ENCODE results near the gene RIC3.
A peak's percentile ranks its signal among the peaks of the same experiment; 100 is the strongest.

RIC3 gene

GRCh38 chr11:8095371-8095770, 73.5 kb downstream of the RIC3 start:
- no peak for DNase-seq
- Histone ChIP-seq H3K4ac (ENCODE audit: low read depth in 1 of 2, low read length in 2 of 2) (no peak overlapping the region), H3K36me3 (ENCODE audit: control insufficient read depth in 1 of 2, insufficient read depth in 2 of 2, low read depth in 1 of 2, low read length in 2 of 2) (peaks cover 0 to 36% of the 10 kb centered on the region in 2 experiments), H3K4me2 (ENCODE audit: low read length, poor library complexity, severe bottlenecking) (no peak overlapping the region), H3K14ac (ENCODE audit: low read length in 2 of 2) (no peak overlapping the region), H2BK15ac (ENCODE audit: low read depth, poor library complexity, severe bottlenecking) (no peak overlapping the region), H4K8ac (ENCODE audit: low read length) (no peak overlapping the region), H3K27me3 (ENCODE audit: control insufficient read depth in 1 of 2, insufficient read depth in 1 of 2, low read length in 2 of 2) (no peaks in the 10 kb centered on the region), H3K27ac (ENCODE audit: low read length, poor library complexity, severe bottlenecking) (no peak overlapping the region), H3K23ac (ENCODE audit: low read length in 2 of 2) (no peak overlapping the region), H3K9me3 (ENCODE audit: control insufficient read depth, low read length) (no peaks in the 10 kb centered on the region), H2BK12ac (ENCODE audit: low read length in 2 of 2) (no peak overlapping the region), H2BK120ac (ENCODE audit: low read depth, low read length) (no peak overlapping the region), H4K91ac (ENCODE audit: low read length) (no peak overlapping the region), H2AFZ (ENCODE audit: low read depth, low read length) (no peak overlapping the region), H3K9ac (ENCODE audit: low read length) (no peak overlapping the region), H3K18ac (ENCODE audit: low read depth in 1 of 2, low read length in 2 of 2) (no peak overlapping the region), H2AK5ac (ENCODE audit: low read length, severe bottlenecking) (no peak overlapping the region), H2BK5ac (ENCODE audit: low read depth, low read length, poor library complexity, severe bottlenecking) (no peak overlapping the region), H3K4me3 (ENCODE audit: insufficient read depth in 1 of 2, low read depth in 1 of 2, low read length in 2 of 2) (no peak overlapping the region), H3K79me1 (replicated peaks; ENCODE audit: low read length, poor library complexity, severe bottlenecking) (no peaks in the 10 kb centered on the region), H3K4me1 (ENCODE audit: control insufficient read depth, insufficient read depth, low read depth, low read length) (no peaks in the 10 kb centered on the region)
- WGBS = 95% methylated on average over 10 of the region's 12 CpGs

GRCh38 chr11:8094656-8095055, 74.2 kb downstream of the RIC3 start:
- peaks cover 0 to 28% of the 10 kb centered on the region in 2 experiments for H3K36me3 ChIP-seq (ENCODE audit: control insufficient read depth in 1 of 2, insufficient read depth in 2 of 2, low read depth in 1 of 2, low read length in 2 of 2)
- H3K79me1 ChIP-seq (replicated peaks; ENCODE audit: low read length, poor library complexity, severe bottlenecking) = no peaks in the 10 kb centered on the region
- no peak overlapping the region for H3K4ac ChIP-seq (ENCODE audit: low read depth in 1 of 2, low read length in 2 of 2)
- no peak overlapping the region for H3K18ac ChIP-seq (ENCODE audit: low read depth in 1 of 2, low read length in 2 of 2)
- no peak for DNase-seq
- H3K4me2 ChIP-seq (ENCODE audit: low read length, poor library complexity, severe bottlenecking) = no peak overlapping the region
- no peak overlapping the region for H4K8ac ChIP-seq (ENCODE audit: low read length)
- no peak overlapping the region for H2AK5ac ChIP-seq (ENCODE audit: low read length, severe bottlenecking)
- no peak overlapping the region for H2BK120ac ChIP-seq (ENCODE audit: low read depth, low read length)
- H2BK5ac ChIP-seq (ENCODE audit: low read depth, low read length, poor library complexity, severe bottlenecking) = no peak overlapping the region
- no peaks in the 10 kb centered on the region for H3K9me3 ChIP-seq (ENCODE audit: control insufficient read depth, low read length)
- H3K14ac ChIP-seq (ENCODE audit: low read length in 2 of 2) = no peak overlapping the region
- no peak overlapping the region for H3K4me3 ChIP-seq (ENCODE audit: insufficient read depth in 1 of 2, low read depth in 1 of 2, low read length in 2 of 2)
- H3K9ac ChIP-seq (ENCODE audit: low read length) = no peak overlapping the region
- H3K23ac ChIP-seq (ENCODE audit: low read length in 2 of 2) = no peak overlapping the region
- no peak overlapping the region for H2BK15ac ChIP-seq (ENCODE audit: low read depth, poor library complexity, severe bottlenecking)
- no peaks in the 10 kb centered on the region for H3K4me1 ChIP-seq (ENCODE audit: control insufficient read depth, insufficient read depth, low read depth, low read length)
- H2BK12ac ChIP-seq (ENCODE audit: low read length in 2 of 2) = no peak overlapping the region
- H3K27ac ChIP-seq (ENCODE audit: low read length, poor library complexity, severe bottlenecking) = no peak overlapping the region
- WGBS = 94% methylated on average over 11 of the region's 11 CpGs
- H3K27me3 ChIP-seq (ENCODE audit: control insufficient read depth in 1 of 2, insufficient read depth in 1 of 2, low read length in 2 of 2) = no peaks in the 10 kb centered on the region
- no peak overlapping the region for H4K91ac ChIP-seq (ENCODE audit: low read length)
- H2AFZ ChIP-seq (ENCODE audit: low read depth, low read length) = no peak overlapping the region

- H3K9me3 ChIP-seq (ENCODE audit: control insufficient read depth, low read length) = no peaks in the 10 kb centered on the region
Measured at GRCh38 chr11:8093931-8094575, 74.8 kb downstream of the RIC3 start.

GRCh38 chr11:8092587-8093424, 76.0 kb downstream of the RIC3 start:
- H2BK15ac ChIP-seq (ENCODE audit: low read depth, poor library complexity, severe bottlenecking) = peak overlapping the region; percentile 38
- no peaks in the 10 kb centered on the region for H3K79me1 ChIP-seq (replicated peaks; ENCODE audit: low read length, poor library complexity, severe bottlenecking)
- no peak overlapping the region for H3K23ac ChIP-seq (ENCODE audit: low read length in 2 of 2)
- no peak overlapping the region for H2BK120ac ChIP-seq (ENCODE audit: low read depth, low read length)
- H3K27me3 ChIP-seq (ENCODE audit: control insufficient read depth in 1 of 2, insufficient read depth in 1 of 2, low read length in 2 of 2) = peaks cover 0 to 11% of the 10 kb centered on the region in 2 experiments
- H3K4me3 ChIP-seq (ENCODE audit: insufficient read depth in 1 of 2, low read depth in 1 of 2, low read length in 2 of 2) = no peak overlapping the region
- no peak overlapping the region for H3K4ac ChIP-seq (ENCODE audit: low read depth in 1 of 2, low read length in 2 of 2)
- H3K18ac ChIP-seq (ENCODE audit: low read depth in 1 of 2, low read length in 2 of 2) = no peak overlapping the region
- no peak overlapping the region for H2AK5ac ChIP-seq (ENCODE audit: low read length, severe bottlenecking)
- DNase-seq = peak; percentile 72
- peak overlapping the region; percentile 41 for H3K9ac ChIP-seq (ENCODE audit: low read length)
- WGBS = 66% methylated on average over 10 of the region's 11 CpGs
- no peak overlapping the region for H2BK12ac ChIP-seq (ENCODE audit: low read length in 2 of 2)
- H3K9me3 ChIP-seq (ENCODE audit: control insufficient read depth, low read length) = no peaks in the 10 kb centered on the region
- H4K91ac ChIP-seq (ENCODE audit: low read length) = peak overlapping the region; percentile 2
- no peak overlapping the region for H4K8ac ChIP-seq (ENCODE audit: low read length)
- no peak overlapping the region for H3K4me2 ChIP-seq (ENCODE audit: low read length, poor library complexity, severe bottlenecking)
- peaks cover 0 to 21% of the 10 kb centered on the region in 2 experiments for H3K36me3 ChIP-seq (ENCODE audit: control insufficient read depth in 1 of 2, insufficient read depth in 2 of 2, low read depth in 1 of 2, low read length in 2 of 2)
- no peak overlapping the region for H3K27ac ChIP-seq (ENCODE audit: low read length, poor library complexity, severe bottlenecking)
- no peaks in the 10 kb centered on the region for H3K4me1 ChIP-seq (ENCODE audit: control insufficient read depth, insufficient read depth, low read depth, low read length)
- H2AFZ ChIP-seq (ENCODE audit: low read depth, low read length) = no peak overlapping the region
- H2BK5ac ChIP-seq (ENCODE audit: low read depth, low read length, poor library complexity, severe bottlenecking) = no peak overlapping the region
- no peak overlapping the region for H3K14ac ChIP-seq (ENCODE audit: low read length in 2 of 2)

More at GRCh38 chr11:8093931-8094575, 74.8 kb downstream of the RIC3 start:
- Histone ChIP-seq H3K4me1 (ENCODE audit: control insufficient read depth, insufficient read depth, low read depth, low read length) (no peaks in the 10 kb centered on the region), H3K23ac (ENCODE audit: low read length in 2 of 2) (no peak overlapping the region), H3K27ac (ENCODE audit: low read length, poor library complexity, severe bottlenecking) (no peak overlapping the region), H3K4ac (ENCODE audit: low read depth in 1 of 2, low read length in 2 of 2) (no peak overlapping the region), H3K79me1 (replicated peaks; ENCODE audit: low read length, poor library complexity, severe bottlenecking) (no peaks in the 10 kb centered on the region), H3K14ac (ENCODE audit: low read length in 2 of 2) (peak overlapping the region in 1 of 2 experiments; percentile 10), H2AFZ (ENCODE audit: low read depth, low read length) (no peak overlapping the region), H3K4me3 (ENCODE audit: insufficient read depth in 1 of 2, low read depth in 1 of 2, low read length in 2 of 2) (no peak overlapping the region), H3K18ac (ENCODE audit: low read depth in 1 of 2, low read length in 2 of 2) (no peak overlapping the region), H3K36me3 (ENCODE audit: control insufficient read depth in 1 of 2, insufficient read depth in 2 of 2, low read depth in 1 of 2, low read length in 2 of 2) (peaks cover 0 to 24% of the 10 kb centered on the region in 2 experiments), H2BK12ac (ENCODE audit: low read length in 2 of 2) (no peak overlapping the region), H3K4me2 (ENCODE audit: low read length, poor library complexity, severe bottlenecking) (no peak overlapping the region), H4K8ac (ENCODE audit: low read length) (no peak overlapping the region), H4K91ac (ENCODE audit: low read length) (no peak overlapping the region), H3K27me3 (ENCODE audit: control insufficient read depth in 1 of 2, insufficient read depth in 1 of 2, low read length in 2 of 2) (no peaks in the 10 kb centered on the region), H3K9ac (ENCODE audit: low read length) (no peak overlapping the region), H2BK5ac (ENCODE audit: low read depth, low read length, poor library complexity, severe bottlenecking) (no peak overlapping the region), H2AK5ac (ENCODE audit: low read length, severe bottlenecking) (no peak overlapping the region), H2BK120ac (ENCODE audit: low read depth, low read length) (no peak overlapping the region), H2BK15ac (ENCODE audit: low read depth, poor library complexity, severe bottlenecking) (no peak overlapping the region)
- WGBS = 94% methylated on average over 9 of the region's 9 CpGs
- DNase-seq = no peak

Measured in mesenchymal stem cell (in vitro differentiated cells and primary cell).